Stimulated activated CD8-positive, alpha-beta memory T cell treated with anti-CD3 and anti-CD28 coated beads, Interleukin-2, amount 100 ng/mL, for 1 hour (primary cell): ENCODE measurements around the gene PLEKHA5.
"Not testable (repeated sequence)": the region's sequence is repeated elsewhere in the genome, so short reads cannot be mapped to it uniquely, and the experiment has no call there.

Experiments
- DNase-seq, 2 donors: peaks; one replicate each; pipeline ENCODE4 v3.0.0-alpha.2; 2020; ENCODE audit warnings: low read depth in 2 of 2

Gene PLEKHA5

GRCh38 chr12:19326102-19326501 is 196.6 kb downstream of the PLEKHA5 start:
- no peak for DNase-seq

- no peak for DNase-seq
Observed at GRCh38 chr12:19332196-19332595, 202.7 kb downstream of the PLEKHA5 start.

- DNase-seq: no peak
Observed at GRCh38 chr12:19338405-19338804, 208.9 kb downstream of the PLEKHA5 start.

- not testable (repeated sequence) for DNase-seq
Observed at GRCh38 chr12:19350850-19351249, 221.3 kb downstream of the PLEKHA5 start.

- no peak for DNase-seq
Observed at GRCh38 chr12:19351346-19351745, 221.8 kb downstream of the PLEKHA5 start.

- DNase-seq: no peak
Observed at GRCh38 chr12:19369691-19370148, 240.2 kb downstream of the PLEKHA5 start.

GRCh38 chr12:19373586-19373985 is 244.1 kb downstream of the PLEKHA5 start:
- DNase-seq: no peak

- no peak for DNase-seq
Observed at GRCh38 chr12:19375888-19376287, 246.4 kb downstream of the PLEKHA5 start.

GRCh38 chr12:19376691-19377090 is 247.2 kb downstream of the PLEKHA5 start:
- no peak for DNase-seq

GRCh38 chr12:19382111-19382526 is 252.6 kb downstream of the PLEKHA5 start:
- no peak for DNase-seq

GRCh38 chr12:19382563-19382962 is 253.0 kb downstream of the PLEKHA5 start:
- DNase-seq: no peak

GRCh38 chr12:19387161-19387560 is 257.6 kb downstream of the PLEKHA5 start:
- DNase-seq: no peak

GRCh38 chr12:19388131-19388549 is 258.6 kb downstream of the PLEKHA5 start:
- no peak for DNase-seq

GRCh38 chr12:19390051-19390598 is 260.6 kb downstream of the PLEKHA5 start:
- no peak for DNase-seq

- DNase-seq: not testable (repeated sequence)
Observed at GRCh38 chr12:19392644-19393043, 263.1 kb downstream of the PLEKHA5 start.

- DNase-seq: no peak
Observed at GRCh38 chr12:19394385-19394784, 264.9 kb downstream of the PLEKHA5 start.

- no peak for DNase-seq
Observed at GRCh38 chr12:19397534-19397933, 268.0 kb downstream of the PLEKHA5 start.

- no peak for DNase-seq
Observed at GRCh38 chr12:19398376-19399363, 269.1 kb downstream of the PLEKHA5 start.

GRCh38 chr12:19400649-19401285 is 271.2 kb downstream of the PLEKHA5 start:
- not testable (repeated sequence) for DNase-seq

GRCh38 chr12:19402211-19402610 is 272.7 kb downstream of the PLEKHA5 start:
- no peak for DNase-seq

GRCh38 chr12:19402743-19403431 is 273.4 kb downstream of the PLEKHA5 start:
- DNase-seq: no peak
